Suprapubic skin (tissue), 4 donors: Measurements from ENCODE around the gene MLLT6. TPM values are rescaled to one million over a fixed set of nuclear protein-coding genes. Genes with fewer than 3 reads are reported as not detected.
"Not testable (repeated sequence)": the region's sequence is repeated elsewhere in the genome, so short reads cannot be mapped to it uniquely, and the experiment has no call there.

Experiments
- DNase-seq, 2 donors: peaks; one replicate each; pipeline ENCODE4 v3.0.0-alpha.2; 2019; ENCODE audit warnings: low spot score in 2 of 2
- H3K27ac ChIP-seq: fragments of 200-600 bp; sonication (generic); one replicate; pipeline ENCODE4 v1.5.1; 2019
- H3K27me3 ChIP-seq: fragments of 200-600 bp; sonication (generic); one replicate; pipeline ENCODE4 v1.5.1; 2019
- H3K36me3 ChIP-seq: fragments of 200-600 bp; sonication (generic); one replicate; pipeline ENCODE4 v1.5.1; 2019
- H3K4me1 ChIP-seq: fragments of 200-600 bp; sonication (generic); one replicate; pipeline ENCODE4 v1.5.1; 2019
- H3K4me3 ChIP-seq: fragments of 200-600 bp; sonication (generic); one replicate; pipeline ENCODE4 v1.5.1; 2019; ENCODE audit warnings: mild to moderate bottlenecking
- H3K9me3 ChIP-seq: fragments of 200-600 bp; sonication (generic); one replicate; pipeline ENCODE4 v1.5.1; 2019
- CTCF ChIP-seq, 2 donors: fragments of 200-600 bp in 1 of 2; fragments of 450-650 bp in 1 of 2; sonication (generic) in 1 of 2; IDR thresholded peaks; one replicate each; pipeline ENCODE4 v1.5.1; 2016 to 2019; ENCODE audit warnings: antibody characterized with exemption in 2 of 2, mild to moderate bottlenecking in 1 of 2, moderate library complexity in 1 of 2
- EP300 ChIP-seq: sonication (generic); formaldehyde crosslinking; IDR thresholded peaks from one replicate; pipeline ENCODE4 v1.6.1; 2017; ENCODE audit warnings: antibody characterized with exemption
- POLR2A ChIP-seq, 2 donors: fragments of 450-650 bp; IDR thresholded peaks; one replicate each; pipeline ENCODE4 v1.6.1; 2017; ENCODE audit warnings: antibody characterized with exemption in 2 of 2, mild to moderate bottlenecking in 2 of 2, moderate library complexity in 2 of 2
- POLR2AphosphoS5 ChIP-seq, 3 donors: sonication (generic); formaldehyde crosslinking; IDR thresholded peaks; one replicate each; pipeline ENCODE4 v1.6.1; 2017; ENCODE audit warnings: antibody characterized with exemption in 3 of 3
- WGBS: methylation state at CpG from one replicate; pipeline ENCODE4 v1.1.5; 2018; 5-methylcytosine and 5-hydroxymethylcytosine counted together
- total RNA-seq, 4 donors: library from RNA; depleted of rRNA; stranded (reverse); fragments of >200 nt; gene quantifications; one replicate each; pipeline ENCODE4 v1.1.0, GENCODE V29; 2016

Gene MLLT6
- total RNA-seq, 4 donors from 2014 or later = 62.7 to 136 (median 79.0) TPM

- no peak for DNase-seq
- 91% methylated on average over 13 of the region's 16 CpGs for WGBS
- no peaks in the 10 kb centered on the region for H3K27me3 ChIP-seq
- H3K4me1 ChIP-seq = peaks cover 10% of the 10 kb centered on the region
- TF ChIP-seq POLR2AphosphoS5 (IDR thresholded peaks at IDR 0.05) (no peak), EP300 (no peak), POLR2A (IDR thresholded peaks at IDR 0.05) (no peak), CTCF (IDR thresholded peaks at IDR 0.05) (no peak)
- peaks cover 72% of the 10 kb centered on the region for H3K36me3 ChIP-seq
- no peak overlapping the region for H3K27ac ChIP-seq
- no peak overlapping the region for H3K4me3 ChIP-seq
- no peaks in the 10 kb centered on the region for H3K9me3 ChIP-seq
These were observed 16.7 kb downstream of the MLLT6 start for GRCh38 chr17:38721802-38722201.

- WGBS = 81% methylated on average over 3 of the region's 16 CpGs
- TF ChIP-seq EP300 (no peak), POLR2AphosphoS5 (IDR thresholded peaks at IDR 0.05) (no peak), POLR2A (IDR thresholded peaks at IDR 0.05) (no peak), CTCF (IDR thresholded peaks at IDR 0.05) (no peak)
- Histone ChIP-seq H3K36me3 (peaks cover 53% of the 10 kb centered on the region), H3K27me3 (no peaks in the 10 kb centered on the region), H3K4me1 (peaks cover 21% of the 10 kb centered on the region), H3K9me3 (no peaks in the 10 kb centered on the region), H3K27ac (no peak overlapping the region), H3K4me3 (no peak overlapping the region)
- DNase-seq = no peak
These were observed 19.4 kb downstream of the MLLT6 start for GRCh38 chr17:38724337-38724988.

- no peak for TF ChIP-seq POLR2AphosphoS5 (IDR thresholded peaks at IDR 0.05)
- no peak for TF ChIP-seq EP300
- TF ChIP-seq CTCF (IDR thresholded peaks at IDR 0.05) = no peak
- TF ChIP-seq POLR2A (IDR thresholded peaks at IDR 0.05) = no peak
- Histone ChIP-seq H3K4me1 (peaks cover 22% of the 10 kb centered on the region), H3K9me3 (no peaks in the 10 kb centered on the region), H3K27me3 (no peaks in the 10 kb centered on the region), H3K27ac (no peak overlapping the region), H3K36me3 (peaks cover 47% of the 10 kb centered on the region), H3K4me3 (no peak overlapping the region)
- 83% methylated on average over 10 of the region's 10 CpGs for WGBS
- no peak for DNase-seq
These were observed 20.0 kb downstream of the MLLT6 start for GRCh38 chr17:38725066-38725465.

GRCh38 chr17:38726145-38726544, 21.1 kb downstream of the MLLT6 start:
- H3K27ac ChIP-seq, H3K4me3 ChIP-seq, H3K27me3 ChIP-seq, H3K9me3 ChIP-seq, DNase-seq: not testable (repeated sequence)
- 40% methylated on average over 2 of the region's 8 CpGs for WGBS
- Histone ChIP-seq H3K4me1 (peaks cover 27% of the 10 kb centered on the region), H3K36me3 (peaks cover 37% of the 10 kb centered on the region)

- no peak overlapping the region for H3K27ac ChIP-seq
- 59% methylated on average over 5 of the region's 5 CpGs for WGBS
- peaks cover 21% of the 10 kb centered on the region for H3K36me3 ChIP-seq
- no peak for DNase-seq
- H3K9me3 ChIP-seq = no peaks in the 10 kb centered on the region
- TF ChIP-seq POLR2A (IDR thresholded peaks at IDR 0.05) (no peak), POLR2AphosphoS5 (IDR thresholded peaks at IDR 0.05) (no peak), EP300 (no peak), CTCF (IDR thresholded peaks at IDR 0.05) (no peak)
- H3K27me3 ChIP-seq = no peaks in the 10 kb centered on the region
- peaks cover 43% of the 10 kb centered on the region for H3K4me1 ChIP-seq
- no peak overlapping the region for H3K4me3 ChIP-seq
These were observed 22.7 kb downstream of the MLLT6 start for GRCh38 chr17:38727736-38728135.
